Measurements from ENCODE around the gene TMEM190.

The TMEM190 gene

GRCh38 chr19:55352040-55352439, 24.6 kb upstream of the TMEM190 start:
- no peak for DNase-seq

DNA sequence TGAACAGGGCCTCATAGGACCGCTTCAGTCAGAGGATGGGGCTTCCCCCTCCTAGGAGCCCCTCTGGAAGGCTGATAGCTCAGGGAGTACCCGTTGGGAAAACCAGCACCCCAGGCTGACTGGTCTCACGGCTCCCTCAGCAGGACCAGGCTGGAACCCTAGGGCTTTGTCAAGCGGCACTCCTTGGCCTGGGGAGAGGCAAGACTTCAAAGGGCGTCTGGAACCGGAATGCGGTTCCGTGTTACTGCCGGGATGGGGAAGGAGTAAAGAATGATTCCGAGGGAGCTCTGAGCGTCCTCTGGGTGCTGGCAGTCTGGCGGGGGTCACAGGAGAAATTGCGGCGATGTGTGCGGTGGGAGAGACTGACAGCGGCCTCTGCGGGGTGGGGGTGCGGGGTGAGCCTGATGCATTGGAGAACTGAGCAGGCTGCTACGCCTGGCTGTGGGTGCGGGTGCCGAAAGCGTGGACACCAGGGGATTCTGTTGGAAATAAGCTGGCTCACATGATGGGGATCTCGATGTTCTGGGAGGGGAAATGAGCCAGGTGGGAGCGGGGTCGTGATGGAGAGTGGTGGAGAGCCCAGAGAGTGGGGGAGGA, 24.0 kb upstream of the TMEM190 start:
- no peak for DNase-seq

- DNase-seq, result no peak
These were observed 23.2 kb upstream of the TMEM190 start for GRCh38 chr19:55353356-55353802.

- DNase-seq, result peak in 1 of 2 experiments; percentile 38
These were observed 22.6 kb upstream of the TMEM190 start for GRCh38 chr19:55353803-55354697.

- DNase-seq, result no peak
These were observed 21.9 kb upstream of the TMEM190 start, which contains the start of gene COX6B2 for GRCh38 chr19:55354698-55355212. TSS of gene COX6B2 (minus strand) at chr19:55354719. CDS start at chr19:55354521, 198 bp downstream.

- DNase-seq, result no peak
These were observed 21.3 kb upstream of the TMEM190 start for GRCh38 chr19:55355213-55355821.

GRCh38 chr19:55358493-55358892, 18.1 kb upstream of the TMEM190 start:
- DNase-seq, result no peak

DNA sequence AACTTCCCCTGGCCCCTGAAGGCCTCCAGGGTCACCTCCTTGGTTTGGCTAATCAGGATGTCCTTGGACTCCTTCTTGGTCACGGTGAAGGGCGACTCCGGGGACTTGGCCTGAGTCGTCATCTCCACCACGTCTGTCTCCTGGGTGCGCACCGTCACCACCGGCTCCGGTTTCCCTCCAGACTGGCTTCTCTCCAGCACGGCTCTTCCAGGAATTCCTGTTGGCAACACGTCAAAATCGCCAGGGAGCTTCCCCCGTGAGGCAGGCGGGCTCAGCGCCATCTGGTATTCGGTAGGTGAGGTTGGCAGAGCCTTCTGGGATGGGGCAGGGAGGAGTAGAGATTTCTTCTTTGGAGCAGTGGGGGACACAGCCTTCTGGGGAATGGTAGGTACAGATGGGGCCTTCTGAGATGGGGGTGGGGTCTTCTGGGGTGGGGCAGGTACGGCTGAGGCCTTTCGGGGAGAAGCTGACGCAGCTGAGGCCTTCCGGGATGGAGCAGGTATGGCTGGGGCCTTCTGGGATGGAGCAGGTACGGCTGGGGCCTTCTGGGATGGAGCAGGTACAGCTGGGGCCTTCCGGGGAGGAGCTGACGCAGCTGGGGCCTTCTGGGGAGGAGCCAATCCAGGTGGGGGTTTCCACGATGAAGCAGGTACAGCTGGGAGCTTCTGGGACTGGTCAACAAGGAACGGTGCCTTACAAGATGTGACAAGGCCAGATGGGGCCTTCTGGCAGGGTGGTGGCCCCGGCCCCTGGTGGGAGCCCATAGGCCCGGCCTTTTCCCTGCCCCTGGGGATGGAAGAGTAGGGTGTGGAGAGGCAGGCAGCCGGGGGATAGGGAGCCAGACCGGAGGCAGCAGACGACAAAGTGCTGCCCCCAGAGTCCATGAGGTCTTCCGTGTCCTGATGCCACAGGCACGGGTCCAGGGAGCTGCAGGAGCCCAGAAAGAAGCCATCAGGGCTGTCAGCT, 17.4 kb upstream of the TMEM190 start:
- peak; percentile 34 to 52 for DNase-seq

DNA sequence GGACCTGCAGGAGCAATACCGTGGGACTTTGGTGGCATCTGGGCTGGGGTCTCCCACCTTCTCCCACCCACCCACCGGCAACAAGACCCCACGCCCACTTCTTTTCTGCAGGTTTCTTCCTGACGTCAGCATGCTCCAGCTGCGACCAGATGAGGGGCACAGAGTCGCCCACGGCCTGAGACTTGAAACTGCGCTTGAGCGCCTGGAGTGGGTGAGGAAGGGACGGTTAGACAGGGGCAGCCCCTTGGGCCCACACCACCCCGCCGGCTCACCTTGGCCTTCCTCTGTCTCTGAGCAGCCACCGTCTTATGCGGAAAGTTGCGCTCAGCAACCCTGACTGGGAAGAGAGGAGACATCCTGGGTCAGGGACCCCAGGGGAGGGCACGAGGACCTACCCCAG, 15.7 kb upstream of the TMEM190 start:
- no peak for DNase-seq

DNA sequence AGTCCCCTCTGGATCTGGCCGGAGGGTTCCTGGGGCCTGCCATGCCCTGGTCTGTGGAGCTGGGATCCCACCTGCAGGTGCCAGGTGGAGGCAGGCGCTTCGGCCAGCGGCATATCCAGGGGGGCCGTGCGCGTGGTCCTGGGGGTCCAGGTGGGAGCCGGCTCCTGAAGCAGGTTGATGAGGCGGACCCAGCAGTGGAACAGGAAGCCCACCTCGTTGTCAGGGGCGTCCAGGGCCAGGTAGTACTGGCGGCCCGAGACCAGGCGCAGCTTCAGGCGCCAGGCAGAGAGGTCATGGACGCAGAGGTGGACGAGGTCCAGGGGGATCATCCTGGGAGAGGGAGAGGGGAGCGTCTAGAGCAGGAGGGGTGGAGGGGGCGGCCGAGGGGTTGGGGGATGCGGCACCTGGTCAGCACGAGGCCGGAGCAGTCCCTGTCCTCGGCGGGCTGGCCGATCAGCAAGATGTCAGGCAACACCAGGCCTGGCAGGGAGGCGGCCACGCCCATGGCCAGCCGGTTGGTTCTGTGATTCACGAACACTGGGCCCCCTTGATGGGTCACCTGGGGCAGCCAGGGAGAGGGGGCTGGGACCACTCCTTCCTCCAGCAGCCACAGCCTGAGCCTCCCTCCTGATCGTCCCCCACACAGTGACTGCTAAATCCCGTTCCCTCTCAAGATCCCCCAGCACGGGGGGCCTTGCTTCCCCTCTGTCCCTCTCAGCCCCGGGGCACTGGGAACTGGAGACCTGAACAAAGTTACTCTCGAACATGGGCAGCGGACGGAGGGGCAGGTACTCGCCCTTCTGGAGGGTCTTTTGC, 14.2 kb upstream of the TMEM190 start:
- DNase-seq, result no peak

DNA sequence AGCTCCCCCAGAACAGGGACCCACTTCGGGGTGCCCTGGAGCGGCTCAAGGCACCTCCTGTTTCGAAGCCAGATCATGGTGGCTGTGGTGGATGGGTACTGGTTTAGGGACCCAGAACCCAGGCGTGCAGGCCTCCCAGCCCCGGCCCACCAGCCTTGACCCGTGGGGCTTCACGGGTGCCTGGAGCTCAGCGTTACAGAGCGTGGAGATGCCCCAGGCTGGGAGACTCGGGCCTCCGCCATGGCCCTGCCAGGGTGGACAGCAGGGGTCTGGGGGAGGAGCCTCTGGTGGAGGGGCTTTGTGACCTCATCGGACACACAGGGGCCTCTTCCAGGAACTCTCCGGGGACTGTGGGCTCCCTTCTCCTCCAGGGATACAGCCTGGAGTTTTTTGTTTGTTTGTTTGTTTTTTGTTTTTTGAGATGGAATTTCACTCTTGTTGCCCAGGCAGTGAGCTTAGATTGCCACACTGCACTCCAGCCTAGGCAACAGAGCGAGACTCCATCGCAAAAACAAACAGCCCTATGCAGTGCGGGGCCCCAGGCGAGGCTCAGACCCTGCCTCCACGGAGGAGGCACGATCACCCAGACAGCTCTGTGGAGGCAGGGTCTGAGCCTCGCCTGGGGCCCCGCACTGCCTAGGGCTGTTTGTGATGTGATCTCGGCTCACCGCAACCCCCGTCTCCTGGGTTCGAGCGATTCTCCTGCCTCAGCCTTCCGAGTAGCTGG, 13.5 kb upstream of the TMEM190 start, which contains the start of gene GARIN5B:
GARIN5B (minus strand) TSS at position 271 of the 727 bp plus-strand sequence; CDS start at position 77, 194 bp downstream.
- DNase-seq, result no peak

GRCh38 chr19:55365245-55365644, 11.4 kb upstream of the TMEM190 start:
- no peak for DNase-seq

DNA sequence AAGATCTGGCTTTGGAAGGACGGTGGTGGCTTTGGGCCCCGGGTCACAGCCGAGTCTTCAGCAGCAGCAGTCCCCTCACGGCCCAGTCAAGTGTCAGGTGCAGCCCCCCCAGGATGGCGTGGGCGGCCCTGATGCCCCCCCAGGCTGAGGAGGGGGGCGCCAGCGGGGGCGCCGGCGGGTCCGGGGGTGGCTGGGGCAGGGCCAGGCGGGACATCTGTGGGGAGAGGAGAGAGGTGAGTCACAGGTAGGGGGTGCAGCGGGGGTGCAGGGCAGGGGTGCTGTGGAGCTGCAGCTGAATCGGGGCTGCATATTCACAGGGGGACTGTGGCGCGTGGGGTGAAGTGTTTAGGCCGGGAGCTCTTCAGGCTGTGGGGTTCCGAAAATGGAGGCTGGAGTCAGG, 10.7 kb upstream of the TMEM190 start:
- no peak for DNase-seq

DNA sequence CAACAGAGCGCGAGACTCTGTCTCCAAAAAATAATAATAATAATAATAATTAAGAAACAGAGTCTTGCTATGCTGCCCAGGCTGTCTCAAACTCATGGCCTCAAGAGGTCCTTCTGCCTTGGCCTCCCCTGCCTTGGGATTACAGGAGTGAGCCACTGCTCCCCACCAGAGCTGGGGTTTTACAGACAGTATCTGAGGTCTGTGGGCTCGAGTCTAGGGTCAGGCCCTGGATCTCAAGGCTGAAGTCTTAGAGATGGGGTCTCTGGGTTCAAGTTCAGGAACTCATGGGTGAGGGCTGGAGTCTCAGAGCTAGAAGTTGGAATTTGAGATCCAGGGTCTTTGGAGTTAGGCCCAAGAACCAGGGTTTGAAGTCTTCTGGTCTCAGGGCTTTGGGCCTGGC, 9.8 kb upstream of the TMEM190 start:
- DNase-seq, result no peak

DNA sequence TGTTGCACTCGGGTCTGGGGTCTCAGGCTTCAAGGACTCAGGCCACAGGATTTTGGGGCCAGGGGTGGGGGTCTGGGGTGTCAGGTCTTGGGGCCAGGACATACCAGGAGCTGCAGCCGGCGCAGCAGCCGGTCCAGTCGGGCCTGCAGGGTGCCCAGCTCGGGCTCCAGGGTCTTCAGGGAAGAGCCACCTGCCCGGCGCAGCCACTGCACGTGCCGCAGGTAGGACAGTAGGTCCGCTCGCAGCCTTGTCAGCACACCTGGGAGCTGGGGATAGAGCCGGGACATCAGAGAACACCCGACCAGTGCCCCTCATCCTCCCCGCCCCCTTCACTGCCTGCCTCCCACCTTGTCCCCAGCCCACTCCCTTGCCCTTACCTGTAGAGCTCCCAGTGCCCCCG, 8.5 kb upstream of the TMEM190 start:
- DNase-seq, result no peak

GRCh38 chr19:55368701-55369563, 7.7 kb upstream of the TMEM190 start:
- DNase-seq, result no peak

- DNase-seq, result peak in 1 of 2 experiments; percentile 39
These were observed 6.8 kb upstream of the TMEM190 start for GRCh38 chr19:55369653-55370304.

DNA sequence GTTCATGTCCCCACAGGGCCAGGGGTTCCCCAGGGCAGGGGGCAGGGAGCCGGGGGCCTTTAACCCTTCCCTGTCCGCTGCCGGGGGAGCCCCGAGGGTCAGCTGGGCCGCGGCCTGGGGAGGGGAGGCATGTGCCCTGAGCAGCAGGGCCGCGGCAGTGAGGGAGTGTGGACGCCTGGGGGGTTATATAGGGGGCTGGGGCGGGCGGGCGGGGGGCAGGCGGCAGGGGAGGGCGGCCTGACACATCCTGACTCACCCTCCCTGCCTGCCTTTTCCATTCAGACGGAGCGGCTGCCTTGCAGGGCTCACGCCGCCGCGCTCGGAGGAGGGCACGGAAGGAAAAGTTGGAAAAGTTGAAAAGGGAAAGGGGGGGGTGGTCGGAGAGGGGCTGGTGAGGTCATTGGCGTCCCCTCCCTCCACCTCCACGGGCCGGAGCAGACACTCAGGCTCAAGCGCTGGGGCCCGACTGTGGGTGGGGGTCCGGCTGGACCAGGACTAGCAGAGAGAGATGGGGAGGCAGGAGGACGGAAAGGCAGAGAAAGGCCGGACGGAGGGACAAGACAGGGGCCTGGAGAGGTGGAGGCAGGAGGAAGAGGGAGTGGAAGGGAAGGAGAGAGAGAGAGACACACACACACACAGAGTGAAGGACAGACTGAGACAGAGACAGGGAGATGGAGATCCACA, 6.2 kb upstream of the TMEM190 start, which contains the start of gene IL11:
IL11 (minus strand) TSS at position 159 of the 684 bp plus-strand sequence; CDS start at position 6, 153 bp downstream.
- DNase-seq, result no peak

Data from SHP77 (cell line).